SK-N-MC (cell line): ENCODE measurements around the gene WDR88.
A peak's percentile ranks its signal among the peaks of the same experiment; 100 is the strongest.

ENCODE experiments used
- DNase-seq: peaks from one replicate; pipeline ENCODE4 v3.0.0-alpha.2; 2011; ENCODE audit warnings: low read depth, low spot score
- H3K27ac ChIP-seq: fragments of 200-600 bp; sonication (generic); 2 replicates; pipeline ENCODE4 v1.5.1; 2016; ENCODE audit warnings: mixed run types
- H3K36me3 ChIP-seq: fragments of 200-600 bp; sonication (generic); 2 replicates; pipeline ENCODE4 v1.6.1; 2017; ENCODE audit warnings: antibody characterized with exemption, low read length, mixed read lengths; ENCODE audit not compliant: insufficient read depth
- H3K4me3 ChIP-seq: fragments of 200-600 bp; sonication (generic); 2 replicates; pipeline ENCODE4 v1.5.1; 2016
- H3K9ac ChIP-seq: fragments of 200-600 bp; sonication (generic); 2 replicates; pipeline ENCODE4 v1.8.0; 2017; ENCODE audit warnings: mixed run types, mixed read lengths; ENCODE audit not compliant: insufficient read length
- H3K9me3 ChIP-seq: fragments of 200-600 bp; sonication (generic); 2 replicates; pipeline ENCODE4 v1.6.1; 2017; ENCODE audit warnings: low read depth, mild to moderate bottlenecking, antibody characterized with exemption, low read length, moderate library complexity, mixed read lengths
- EZH2 ChIP-seq: fragments of 200-600 bp; sonication (generic); IDR thresholded peaks from one replicate; pipeline ENCODE4 v1.6.1; 2017; ENCODE audit warnings: antibody characterized with exemption
- FOXP2 ChIP-seq: optimal IDR thresholded peaks from 2 replicates; pipeline ENCODE3; 2011; ENCODE audit warnings: mild to moderate bottlenecking, moderate library complexity; ENCODE audit not compliant: insufficient read depth; ENCODE audit errors: extremely low read length, control extremely low read depth
- POLR2AphosphoS5 ChIP-seq: IDR thresholded peaks from 2 replicates; pipeline ENCODE4 v1.6.1; 2012; ENCODE audit warnings: mild to moderate bottlenecking, low read depth, low read length, borderline replicate concordance

Gene WDR88

DNA sequence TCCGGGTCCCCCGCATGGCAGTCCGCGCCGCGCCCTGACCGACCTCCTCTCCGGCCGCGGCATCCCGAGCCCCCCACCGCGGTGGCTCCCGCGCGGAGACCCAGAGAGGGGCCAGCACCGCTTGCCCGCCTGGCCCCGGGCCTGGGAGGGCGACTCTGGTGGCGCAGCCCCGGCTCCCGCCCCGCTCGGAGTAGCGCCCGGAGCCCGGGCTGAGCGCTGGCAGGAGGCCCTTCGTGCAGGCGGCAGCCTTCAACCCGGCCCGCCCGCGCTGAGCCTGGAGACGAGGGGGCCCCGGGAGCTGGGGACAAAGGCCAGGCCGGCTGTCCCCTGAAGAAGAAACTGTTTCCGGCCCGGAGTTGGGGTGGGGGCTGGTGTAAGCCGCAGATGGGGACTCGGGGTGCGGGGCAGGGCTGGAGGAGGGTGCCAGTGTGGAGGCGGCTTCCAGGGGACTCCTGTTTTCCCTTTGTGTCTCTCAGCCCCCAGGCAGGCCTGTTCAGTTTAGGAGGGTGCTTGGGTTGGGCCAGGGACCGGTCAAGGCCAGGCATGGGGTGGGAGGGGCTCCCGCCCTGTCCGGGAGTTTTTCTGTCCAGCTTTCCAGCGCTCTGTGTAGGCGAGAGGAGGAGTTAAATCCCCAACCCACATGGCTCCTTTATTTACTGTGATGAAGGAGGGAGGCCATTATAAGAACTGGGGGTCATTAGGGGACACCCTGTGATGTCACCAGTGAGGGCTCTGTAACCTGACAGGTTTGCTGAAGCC is 63.2 kb downstream of the WDR88 start:
- no peak overlapping the region for H3K27ac ChIP-seq
- DNase-seq = no peak
- H3K4me3 ChIP-seq = peak overlapping the region; percentile 82
- TF ChIP-seq POLR2AphosphoS5 (no peak), EZH2 (no peak), FOXP2 (no peak)
- H3K36me3 ChIP-seq = peaks cover 10% of the 10 kb centered on the region; the same call in 1 of the 2 replicates
- no peaks in the 10 kb centered on the region for H3K9me3 ChIP-seq
- H3K9ac ChIP-seq = peak overlapping the region; percentile 84

DNA sequence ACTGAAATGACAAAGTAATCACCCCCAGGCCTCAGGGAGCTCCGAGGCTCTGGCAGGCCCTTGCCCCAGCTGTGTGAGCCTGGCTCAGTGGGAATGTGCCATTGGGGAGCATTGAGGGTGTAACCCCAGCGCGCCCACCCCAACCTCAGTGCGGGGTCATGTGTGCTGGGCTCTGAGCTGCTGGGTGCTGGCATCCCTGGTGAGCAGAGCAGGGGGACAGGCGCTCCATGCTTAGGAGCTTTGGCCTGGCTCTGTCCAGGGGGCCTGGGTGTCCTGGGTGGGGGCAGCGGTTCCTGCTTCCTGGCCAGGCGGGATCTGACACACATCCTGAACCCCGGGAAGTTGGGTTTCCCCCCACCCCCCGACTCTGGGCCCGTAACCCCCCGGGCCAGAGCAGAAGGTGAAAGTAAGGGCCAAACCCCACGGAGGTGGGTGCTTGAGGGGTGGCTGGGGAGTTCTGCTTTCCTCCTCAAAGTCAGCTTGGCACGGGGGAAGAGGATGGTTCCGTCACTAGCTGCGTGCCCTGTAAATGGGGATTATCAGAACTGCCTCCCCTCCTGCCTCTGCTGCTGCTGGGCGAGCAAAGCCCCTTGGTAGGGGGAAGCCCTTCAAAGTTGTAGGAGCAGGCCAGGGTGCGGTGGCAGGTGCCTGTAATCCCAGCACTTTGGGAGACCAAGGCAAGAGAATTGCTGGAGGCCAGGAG is 63.9 kb downstream of the WDR88 start:
- Histone ChIP-seq H3K9ac (peak overlapping the region; percentile 84), H3K9me3 (no peaks in the 10 kb centered on the region), H3K4me3 (peak overlapping the region; percentile 82), H3K36me3 (peaks cover 10% of the 10 kb centered on the region; the same call in 1 of the 2 replicates), H3K27ac (no peak overlapping the region)
- TF ChIP-seq FOXP2 (no peak), EZH2 (no peak), POLR2AphosphoS5 (no peak)
- no peak for DNase-seq

DNA sequence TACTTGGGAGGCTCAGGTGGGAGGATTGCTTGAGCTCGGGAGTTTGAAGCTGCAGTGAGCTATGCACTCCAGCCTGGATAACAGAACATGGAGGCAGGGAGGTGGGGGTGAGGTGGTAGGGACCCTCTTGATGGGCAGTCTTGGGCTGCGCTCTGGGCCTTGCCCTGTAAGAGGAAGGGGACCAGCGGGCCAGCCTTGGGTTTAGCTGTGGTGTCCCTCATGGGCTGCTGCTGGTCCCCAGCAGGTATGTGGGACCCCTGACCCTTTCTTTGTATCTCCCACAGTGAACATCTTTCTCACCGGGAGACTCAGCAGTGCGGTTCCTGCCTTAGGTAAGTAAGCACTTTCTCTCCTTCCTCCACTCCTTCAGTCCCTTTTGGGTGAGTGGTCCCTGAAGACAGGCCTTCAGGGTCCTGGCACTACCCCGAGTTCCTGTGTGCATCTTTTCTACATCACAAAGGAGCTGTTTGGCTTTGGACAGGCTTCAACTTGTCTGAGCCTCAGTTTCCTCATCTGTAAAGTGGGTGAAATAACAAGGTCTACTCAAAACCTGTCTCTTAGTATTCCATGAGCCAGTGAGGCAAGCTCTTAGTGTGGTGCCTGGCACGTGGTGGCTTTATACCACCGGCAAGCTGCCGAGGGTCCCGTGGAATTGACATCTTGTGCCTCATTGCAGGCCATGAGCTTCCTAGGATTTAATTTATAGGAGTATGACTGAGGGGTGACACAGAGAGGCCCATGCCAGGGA is 64.7 kb downstream of the WDR88 start:
- TF ChIP-seq FOXP2 (no peak), POLR2AphosphoS5 (no peak), EZH2 (no peak)
- no peak overlapping the region for H3K27ac ChIP-seq
- no peak overlapping the region for H3K4me3 ChIP-seq
- H3K9me3 ChIP-seq = no peaks in the 10 kb centered on the region
- no peak overlapping the region for H3K9ac ChIP-seq
- H3K36me3 ChIP-seq = peaks cover 10% of the 10 kb centered on the region; the same call in 1 of the 2 replicates
- no peak for DNase-seq

DNA sequence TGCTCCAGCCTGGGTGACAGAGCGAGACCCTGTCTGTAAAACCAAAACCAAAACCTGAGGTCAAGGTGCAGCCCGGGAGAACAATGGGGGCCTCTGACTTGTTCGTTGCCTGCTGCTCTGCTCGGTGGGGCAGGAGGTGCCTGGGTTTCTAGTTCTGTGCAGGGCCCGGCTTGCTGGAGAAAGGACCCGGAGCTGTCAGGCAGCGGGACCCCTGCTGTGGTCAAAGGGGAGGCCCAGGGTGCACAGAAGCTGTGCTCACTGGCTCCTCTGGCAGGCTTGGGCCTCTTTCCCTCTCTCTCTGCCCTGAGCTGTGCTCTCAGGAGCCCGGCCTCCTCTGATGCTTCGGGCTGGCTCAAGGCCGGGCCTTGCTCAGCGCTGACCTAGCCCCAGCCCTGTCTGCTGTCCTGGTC is 65.7 kb downstream of the WDR88 start:
- H3K27ac ChIP-seq = no peak overlapping the region
- peaks cover 10% of the 10 kb centered on the region; the same call in 1 of the 2 replicates for H3K36me3 ChIP-seq
- TF ChIP-seq FOXP2 (no peak), POLR2AphosphoS5 (no peak), EZH2 (no peak)
- no peak overlapping the region for H3K9ac ChIP-seq
- H3K9me3 ChIP-seq = no peaks in the 10 kb centered on the region
- no peak for DNase-seq
- H3K4me3 ChIP-seq = no peak overlapping the region

DNA sequence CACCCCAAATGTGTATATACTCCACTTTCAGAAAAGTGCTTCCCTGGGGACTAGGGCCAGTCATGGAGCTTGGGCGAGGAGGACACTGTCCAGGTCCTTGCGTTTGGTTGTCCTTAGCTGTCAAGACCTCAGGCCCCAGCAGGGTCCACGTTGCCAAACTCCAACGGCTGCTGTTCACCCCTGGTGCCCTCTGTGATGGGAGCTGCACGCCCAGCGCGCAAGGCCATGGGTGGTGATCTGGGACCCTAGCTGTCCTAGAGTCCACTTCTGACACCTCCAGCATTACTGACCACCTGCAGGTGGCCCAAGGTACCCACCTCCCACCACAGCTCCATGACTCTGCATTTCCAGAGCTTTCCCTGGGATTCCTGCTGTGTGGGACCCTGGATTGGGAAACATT is 66.3 kb downstream of the WDR88 start:
- DNase-seq = no peak
- H3K27ac ChIP-seq = no peak overlapping the region
- TF ChIP-seq FOXP2 (no peak), POLR2AphosphoS5 (no peak), EZH2 (no peak)
- H3K9ac ChIP-seq = no peak overlapping the region
- H3K9me3 ChIP-seq = no peaks in the 10 kb centered on the region
- H3K36me3 ChIP-seq = peaks cover 15% of the 10 kb centered on the region; the same call in 1 of the 2 replicates
- no peak overlapping the region for H3K4me3 ChIP-seq

DNA sequence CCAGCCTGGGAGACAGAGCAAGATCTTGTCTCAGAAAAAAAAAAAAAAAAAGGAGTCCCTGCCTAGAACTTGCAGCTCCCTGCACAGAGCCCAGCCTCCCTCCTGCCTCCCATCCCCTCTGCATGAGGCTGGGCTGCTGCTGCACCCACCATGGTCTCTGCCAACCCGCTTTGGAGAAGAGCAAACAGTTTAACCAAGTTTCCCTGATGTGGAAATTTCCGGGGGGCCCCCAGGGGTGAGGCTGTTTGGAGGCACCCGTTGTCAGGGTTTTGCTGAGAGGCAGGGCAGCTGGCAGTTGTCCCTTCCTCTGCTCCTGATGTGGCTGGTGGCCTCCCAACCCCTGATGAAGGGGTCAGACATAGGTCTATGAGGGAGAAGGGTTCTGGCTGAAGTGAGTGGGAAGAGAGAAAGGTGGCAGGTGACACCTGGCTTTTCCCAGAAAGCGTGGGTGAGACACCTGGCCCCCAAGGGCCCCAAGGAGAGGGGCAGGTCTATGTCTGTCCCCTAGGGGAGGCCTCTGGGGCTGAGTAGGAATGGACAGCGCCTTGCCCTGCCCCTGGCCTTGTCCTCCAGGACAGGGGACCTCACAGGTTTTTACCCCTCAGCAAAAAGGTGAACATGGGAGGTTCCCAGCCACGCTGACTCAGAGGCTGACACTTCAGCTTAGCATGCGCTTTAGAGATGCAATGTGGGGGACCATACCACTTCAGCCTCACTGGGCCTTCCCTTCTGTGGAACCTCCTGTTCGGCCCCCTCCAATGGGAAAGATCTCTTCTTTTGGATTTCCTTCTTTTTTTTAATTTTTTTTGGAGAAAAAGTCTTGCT is 67.7 kb downstream of the WDR88 start:
- Histone ChIP-seq H3K36me3 (peaks cover 17% of the 10 kb centered on the region; the same call in 1 of the 2 replicates), H3K4me3 (no peak overlapping the region), H3K27ac (no peak overlapping the region), H3K9ac (no peak overlapping the region), H3K9me3 (no peaks in the 10 kb centered on the region)
- DNase-seq = no peak
- TF ChIP-seq FOXP2 = no peak
- TF ChIP-seq EZH2 = no peak
- TF ChIP-seq POLR2AphosphoS5 = no peak

DNA sequence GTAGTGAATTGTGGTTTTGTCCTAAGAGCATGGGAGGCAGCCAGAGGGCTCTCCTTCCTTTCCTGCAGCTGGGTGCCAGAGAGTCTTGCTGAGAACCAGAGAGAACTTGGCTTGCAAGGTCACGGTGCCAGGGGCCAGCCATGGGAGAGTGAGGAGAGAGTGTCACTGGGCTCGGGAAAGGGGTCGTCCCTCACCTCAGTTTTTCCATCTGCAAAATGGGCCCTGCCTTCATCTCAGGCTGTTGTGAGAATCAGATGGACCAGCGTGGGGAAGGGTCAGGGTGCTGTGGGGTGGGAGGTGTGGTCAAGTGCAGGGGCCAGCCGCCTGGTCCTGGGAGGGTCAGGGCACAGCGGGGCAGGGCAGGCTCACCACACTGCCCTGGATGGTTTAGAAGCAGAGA is 69.6 kb downstream of the WDR88 start:
- Histone ChIP-seq H3K9me3 (no peaks in the 10 kb centered on the region), H3K36me3 (peaks cover 17% of the 10 kb centered on the region; the same call in 1 of the 2 replicates), H3K9ac (no peak overlapping the region), H3K27ac (no peak overlapping the region), H3K4me3 (no peak overlapping the region)
- DNase-seq = no peak
- TF ChIP-seq POLR2AphosphoS5 (no peak), FOXP2 (no peak), EZH2 (no peak)
